ENCODE data around the gene SLC4A7.
"Not testable (repeated sequence)": the region's sequence is repeated elsewhere in the genome, so short reads cannot be mapped to it uniquely, and the experiment has no call there.

SLC4A7 gene

GRCh38 chr3:27345959-27346865, 138.0 kb downstream of the SLC4A7 start:
- Mint-ChIP-seq H3K36me3 (ENCODE audit: low read depth) (no peaks in the 10 kb centered on the region), H3K9me3 (no peaks in the 10 kb centered on the region), H3K27me3 (no peaks in the 10 kb centered on the region), H3K27ac (no peak overlapping the region), H3K4me1 (peaks cover 3% of the 10 kb centered on the region), H3K4me3 (no peak overlapping the region)
- ATAC-seq = no peak
- DNase-seq = no peak

- Mint-ChIP-seq H3K27me3 (no peaks in the 10 kb centered on the region), H3K4me1 (peaks cover 3% of the 10 kb centered on the region), H3K4me3 (no peak overlapping the region), H3K9me3 (no peaks in the 10 kb centered on the region), H3K27ac (no peak overlapping the region), H3K36me3 (ENCODE audit: low read depth) (no peaks in the 10 kb centered on the region)
- ATAC-seq (no peak), DNase-seq (no peak)
Observed at GRCh38 chr3:27345493-27345892, 138.7 kb downstream of the SLC4A7 start.

DNA sequence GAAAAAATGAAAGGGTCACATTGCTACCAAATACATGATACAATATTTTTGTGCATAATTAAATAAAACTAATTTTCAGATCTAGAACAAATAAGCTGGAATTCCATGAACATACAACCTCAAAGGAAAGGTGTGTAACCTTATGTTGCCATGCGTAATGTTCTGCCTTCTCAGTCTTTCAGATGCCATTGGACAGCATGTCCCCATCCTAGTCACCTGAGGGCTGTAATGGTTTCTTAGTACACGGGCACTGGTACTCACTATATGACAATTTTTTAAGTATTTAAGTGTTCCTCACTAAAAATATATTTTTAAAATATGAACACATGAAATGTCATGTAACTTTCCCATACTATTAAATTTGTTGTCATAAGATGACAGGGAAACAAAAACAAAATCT, 139.1 kb downstream of the SLC4A7 start:
- Mint-ChIP-seq H3K36me3 (ENCODE audit: low read depth) (no peaks in the 10 kb centered on the region), H3K27ac (no peak overlapping the region)
- ATAC-seq = no peak

DNA sequence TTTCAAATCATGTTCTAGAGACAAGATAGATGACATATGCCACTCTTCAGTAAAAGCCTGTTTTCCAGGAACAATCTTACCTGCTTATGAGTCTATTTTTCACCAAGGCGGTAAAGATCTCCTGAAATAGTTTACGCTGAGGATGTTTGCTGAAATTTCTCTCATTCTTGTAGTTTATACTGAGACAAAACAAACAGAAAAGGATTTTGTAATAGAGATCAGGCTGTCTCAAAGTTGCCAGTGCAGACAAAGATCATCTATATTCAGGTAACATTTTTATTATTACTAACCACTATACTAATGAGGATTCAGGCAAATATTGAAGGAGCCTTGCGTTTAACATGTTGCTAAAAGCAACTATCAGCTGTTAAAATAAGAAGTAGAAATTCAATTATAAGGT, 140.0 kb downstream of the SLC4A7 start:
- H3K27me3 Mint-ChIP-seq = no peaks in the 10 kb centered on the region
- peaks cover 2% of the 10 kb centered on the region for H3K4me1 Mint-ChIP-seq
- no peaks in the 10 kb centered on the region for H3K9me3 Mint-ChIP-seq
- no peak overlapping the region for H3K4me3 Mint-ChIP-seq
- no peak for ATAC-seq
- H3K36me3 Mint-ChIP-seq (ENCODE audit: low read depth) = no peaks in the 10 kb centered on the region
- DNase-seq = no peak
- H3K27ac Mint-ChIP-seq = no peak overlapping the region

More for the DNA sequence above, 139.1 kb downstream of the SLC4A7 start:
- DNase-seq = no peak
- Mint-ChIP-seq H3K27me3 (no peaks in the 10 kb centered on the region), H3K4me1 (peaks cover 3% of the 10 kb centered on the region), H3K4me3 (no peak overlapping the region), H3K9me3 (no peaks in the 10 kb centered on the region)

- Mint-ChIP-seq H3K27me3 (no peaks in the 10 kb centered on the region), H3K9me3 (peaks cover 3% of the 10 kb centered on the region), H3K36me3 (ENCODE audit: low read depth) (no peaks in the 10 kb centered on the region), H3K4me1 (no peaks in the 10 kb centered on the region), H3K27ac (no peak overlapping the region), H3K4me3 (no peak overlapping the region)
- DNase-seq (no peak), ATAC-seq (no peak)
Observed at GRCh38 chr3:27342267-27342666, 141.9 kb downstream of the SLC4A7 start.

DNA sequence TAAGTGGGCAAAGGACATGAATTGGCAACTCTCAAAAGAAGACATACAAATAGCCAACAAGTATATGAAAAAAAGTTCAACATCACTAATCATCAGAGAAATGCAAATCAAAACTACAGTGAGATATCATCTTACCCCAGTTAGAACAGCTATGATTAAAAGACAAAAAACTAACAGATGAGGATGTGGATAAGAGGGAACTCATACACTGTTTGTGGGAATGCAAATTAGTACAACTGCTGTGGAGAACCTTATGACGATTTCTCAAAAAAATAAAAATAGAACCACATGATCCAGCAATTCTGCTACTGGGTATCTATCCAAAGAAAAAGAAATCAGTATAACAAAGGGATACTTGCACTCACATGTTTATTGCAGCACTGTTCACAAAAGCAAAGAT, 143.7 kb downstream of the SLC4A7 start:
- DNase-seq = no peak
- no peak overlapping the region for H3K4me3 Mint-ChIP-seq
- no peaks in the 10 kb centered on the region for H3K27me3 Mint-ChIP-seq
- H3K4me1 Mint-ChIP-seq = no peaks in the 10 kb centered on the region
- H3K9me3 Mint-ChIP-seq = peaks cover 5% of the 10 kb centered on the region
- H3K36me3 Mint-ChIP-seq (ENCODE audit: low read depth) = no peaks in the 10 kb centered on the region
- no peak for ATAC-seq
- H3K27ac Mint-ChIP-seq = no peak overlapping the region

- H3K9me3 Mint-ChIP-seq = peaks cover 5% of the 10 kb centered on the region
- H3K36me3 Mint-ChIP-seq (ENCODE audit: low read depth) = no peaks in the 10 kb centered on the region
- ATAC-seq = no peak
- no peak for DNase-seq
- no peaks in the 10 kb centered on the region for H3K27me3 Mint-ChIP-seq
- H3K4me3 Mint-ChIP-seq = no peak overlapping the region
- H3K27ac Mint-ChIP-seq = no peak overlapping the region
- H3K4me1 Mint-ChIP-seq = no peaks in the 10 kb centered on the region
Observed at GRCh38 chr3:27335571-27335970, 148.6 kb downstream of the SLC4A7 start.

DNA sequence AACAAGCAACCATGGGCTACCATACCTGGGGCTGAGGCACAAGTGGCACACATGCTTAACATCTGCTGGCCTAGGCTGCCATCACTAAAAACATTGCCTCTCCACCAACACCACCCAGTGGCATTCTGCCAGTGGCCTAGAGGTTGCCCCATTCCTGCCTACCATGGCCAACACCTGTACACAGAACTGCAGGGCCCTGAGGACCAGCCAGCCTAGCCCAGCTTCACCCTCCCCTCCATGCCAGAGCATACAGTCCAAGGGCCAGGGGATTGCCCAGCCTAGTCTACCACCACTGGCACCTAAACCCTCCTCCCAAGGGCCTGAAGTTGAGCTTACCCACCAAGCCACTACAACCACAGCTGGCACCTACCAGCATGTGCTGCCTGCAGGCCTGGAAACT, 150.3 kb downstream of the SLC4A7 start:
- Mint-ChIP-seq H3K27ac (no peak overlapping the region), H3K4me3 (no peak overlapping the region), H3K4me1 (no peaks in the 10 kb centered on the region), H3K9me3 (peaks cover 9% of the 10 kb centered on the region), H3K36me3 (ENCODE audit: low read depth) (no peaks in the 10 kb centered on the region), H3K27me3 (no peaks in the 10 kb centered on the region)
- no peak for DNase-seq
- ATAC-seq = no peak

DNA sequence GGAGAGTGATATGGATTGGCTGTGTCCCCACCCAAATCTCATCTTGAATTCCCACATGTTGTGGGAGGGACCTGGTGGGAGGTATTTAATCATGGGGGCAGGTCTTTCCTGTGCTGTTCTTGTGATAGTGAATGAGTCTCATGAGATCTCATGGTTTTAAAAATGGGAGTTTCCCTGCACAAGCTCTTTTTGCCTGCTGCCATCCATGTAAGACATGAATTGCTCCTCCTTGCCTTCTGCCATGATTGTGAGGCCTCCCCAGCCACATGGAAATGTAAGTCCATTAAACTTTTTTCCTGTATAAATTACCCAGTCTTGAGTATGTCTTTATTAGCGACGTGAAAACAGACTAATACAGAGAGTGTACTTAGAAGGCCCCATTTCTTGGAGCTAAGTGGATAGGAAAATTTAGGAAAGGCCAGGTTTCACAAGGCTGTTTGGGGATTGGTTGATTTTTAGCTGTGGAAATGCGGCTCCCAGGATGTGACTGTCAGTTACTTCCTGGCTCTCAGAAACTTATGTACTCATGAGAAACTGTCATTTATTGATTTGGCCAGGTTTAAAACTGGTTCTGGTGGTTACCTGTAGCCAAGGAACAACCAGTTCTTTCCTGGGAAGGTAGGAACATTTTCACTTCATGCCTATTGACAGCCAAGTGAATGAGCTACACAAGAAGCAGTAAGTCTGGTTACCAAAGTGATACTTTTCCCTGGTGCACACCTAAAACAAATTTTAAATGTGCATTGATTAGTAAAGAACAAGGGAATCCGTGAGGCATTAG, 155.0 kb downstream of the SLC4A7 start:
- not testable (repeated sequence) for ATAC-seq; H3K36me3 Mint-ChIP-seq (ENCODE audit: low read depth); H3K27me3 Mint-ChIP-seq; H3K4me3 Mint-ChIP-seq; H3K27ac Mint-ChIP-seq; H3K9me3 Mint-ChIP-seq; H3K4me1 Mint-ChIP-seq; DNase-seq

- Mint-ChIP-seq H3K4me3 (no peak overlapping the region), H3K27ac (no peak overlapping the region), H3K27me3 (no peaks in the 10 kb centered on the region), H3K9me3 (peaks cover 7% of the 10 kb centered on the region), H3K4me1 (no peaks in the 10 kb centered on the region), H3K36me3 (ENCODE audit: low read depth) (no peaks in the 10 kb centered on the region)
- DNase-seq (no peak), ATAC-seq (no peak)
Observed at GRCh38 chr3:27326629-27327545, 157.3 kb downstream of the SLC4A7 start.

- no peak overlapping the region for H3K4me3 Mint-ChIP-seq
- H3K9me3 Mint-ChIP-seq = peaks cover 7% of the 10 kb centered on the region
- no peaks in the 10 kb centered on the region for H3K36me3 Mint-ChIP-seq (ENCODE audit: low read depth)
- H3K27me3 Mint-ChIP-seq = no peaks in the 10 kb centered on the region
- H3K27ac Mint-ChIP-seq = no peak overlapping the region
- DNase-seq (no peak), ATAC-seq (no peak)
- no peaks in the 10 kb centered on the region for H3K4me1 Mint-ChIP-seq
Observed at GRCh38 chr3:27326202-27326601, 158.0 kb downstream of the SLC4A7 start.

DNA sequence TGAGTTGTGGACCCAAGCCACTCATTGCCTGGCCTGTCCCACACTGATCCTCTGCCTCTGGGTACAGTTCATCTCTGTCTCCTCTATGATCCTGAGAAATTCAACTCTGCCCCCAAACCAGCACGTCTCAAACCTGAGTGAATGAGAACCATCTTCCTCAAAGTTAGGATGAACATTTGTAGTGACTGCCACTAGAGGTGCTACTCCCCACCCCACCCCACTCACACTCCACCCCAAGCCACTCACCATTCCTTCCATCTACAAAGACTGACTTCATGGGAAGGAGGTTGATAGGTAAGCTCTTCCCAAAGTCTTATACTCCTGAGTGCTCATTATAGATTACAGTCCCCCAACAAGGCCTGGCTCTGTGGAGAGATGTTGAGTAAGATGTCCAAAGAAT, 158.8 kb downstream of the SLC4A7 start:
- DNase-seq = no peak
- no peak for ATAC-seq
- H3K9me3 Mint-ChIP-seq = peaks cover 7% of the 10 kb centered on the region
- H3K27me3 Mint-ChIP-seq = no peaks in the 10 kb centered on the region
- H3K36me3 Mint-ChIP-seq (ENCODE audit: low read depth) = no peaks in the 10 kb centered on the region
- H3K4me1 Mint-ChIP-seq = no peaks in the 10 kb centered on the region
- no peak overlapping the region for H3K4me3 Mint-ChIP-seq
- H3K27ac Mint-ChIP-seq = no peak overlapping the region

- DNase-seq = no peak
- Mint-ChIP-seq H3K27me3 (no peaks in the 10 kb centered on the region), H3K27ac (no peak overlapping the region), H3K4me1 (no peaks in the 10 kb centered on the region), H3K36me3 (ENCODE audit: low read depth) (no peaks in the 10 kb centered on the region), H3K4me3 (no peak overlapping the region), H3K9me3 (peaks cover 7% of the 10 kb centered on the region)
- no peak for ATAC-seq
Observed at GRCh38 chr3:27324686-27325085, 159.5 kb downstream of the SLC4A7 start.

DNA sequence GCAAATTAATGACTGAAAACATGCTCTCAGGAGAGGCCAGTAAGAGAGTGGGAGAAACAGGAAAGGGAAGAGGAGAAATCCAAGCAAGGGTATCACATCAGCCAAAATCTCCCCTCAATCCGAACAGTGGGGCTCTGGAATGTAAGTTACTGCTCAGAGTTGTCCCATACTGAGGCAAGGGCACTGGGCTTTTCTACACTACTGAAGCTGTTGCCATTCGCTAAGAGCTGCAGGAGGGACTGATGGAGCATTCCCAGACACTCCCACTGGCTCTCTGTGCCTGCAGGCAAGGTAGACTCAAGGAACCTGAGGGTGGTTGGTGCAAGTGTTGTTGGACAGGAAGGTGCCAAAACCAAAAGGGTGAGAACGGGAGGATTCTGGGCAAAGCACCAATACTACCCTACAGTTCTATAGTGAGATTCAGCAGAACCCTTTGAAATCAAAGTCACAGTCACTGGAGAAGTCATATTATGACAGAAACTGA, 161.1 kb downstream of the SLC4A7 start:
- Mint-ChIP-seq H3K4me1 (no peaks in the 10 kb centered on the region), H3K27ac (no peak overlapping the region), H3K9me3 (no peaks in the 10 kb centered on the region), H3K4me3 (no peak overlapping the region), H3K27me3 (no peaks in the 10 kb centered on the region), H3K36me3 (ENCODE audit: low read depth) (no peaks in the 10 kb centered on the region)
- DNase-seq (no peak), ATAC-seq (no peak)
